MCF 10A (cell line): ENCODE results near the gene CETN3. TPM values are rescaled to one million over a fixed set of nuclear protein-coding genes. Genes with fewer than 3 reads are reported as not detected.

Source experiments
- BruUV-seq: library from RNA; stranded (reverse); fragments of 400-500 nt; replicated peaks from 2 replicates; lab custom pipeline; 2021; lab: Mats Ljungman, UMichigan
- CTCF ChIA-PET: fragments of 300-600 bp; sonication (Branson Sonifier 250); formaldehyde crosslinking; extraction: SDS; loops from one replicate; lab custom pipeline; 2021; ENCODE audit warnings: antibody characterized with exemption, inconsistent platforms; lab: Yijun Ruan, JAX
- POLR2A ChIA-PET: fragments of 300-600, 350-650 bp; sonication (Branson Sonifier 250); formaldehyde crosslinking; extraction: SDS; loops from one replicate; lab custom pipeline; 2020; ENCODE audit warnings: antibody characterized with exemption, inconsistent platforms; lab: Yijun Ruan, JAX
- DNase-seq: peaks from one replicate; pipeline ENCODE4 v3.0.0-alpha.2; 2018; ENCODE audit not compliant: unreplicated experiment
- H3K27ac Mint-ChIP-seq: one replicate; pipeline ENCODE4 v1.8.0; 2022; ENCODE audit warnings: mild to moderate bottlenecking, low read depth, mixed read lengths; ENCODE audit not compliant: unreplicated experiment
- H3K27me3 Mint-ChIP-seq: one replicate; pipeline ENCODE4 v1.8.0; 2022; ENCODE audit warnings: mixed read lengths; ENCODE audit not compliant: insufficient read depth, unreplicated experiment
- H3K36me3 Mint-ChIP-seq: one replicate; pipeline ENCODE4 v1.8.0; 2022; ENCODE audit warnings: mild to moderate bottlenecking, moderate library complexity, mixed read lengths; ENCODE audit not compliant: insufficient read depth, unreplicated experiment
- H3K4me1 Mint-ChIP-seq: one replicate; pipeline ENCODE4 v1.8.0; 2022; ENCODE audit warnings: mixed read lengths; ENCODE audit not compliant: insufficient read depth, unreplicated experiment
- H3K4me3 Mint-ChIP-seq: one replicate; pipeline ENCODE4 v1.8.0; 2022; ENCODE audit warnings: mild to moderate bottlenecking, moderate library complexity, mixed read lengths; ENCODE audit not compliant: unreplicated experiment
- H3K9me3 Mint-ChIP-seq: one replicate; pipeline ENCODE4 v1.8.0; 2022; ENCODE audit warnings: mixed read lengths; ENCODE audit not compliant: unreplicated experiment
- CTCF ChIP-seq: fragments of 200-600 bp; IDR thresholded peaks from one replicate; pipeline ENCODE4 v1.8.0; 2022; ENCODE audit warnings: antibody characterized with exemption, mild to moderate bottlenecking; ENCODE audit not compliant: unreplicated experiment
- intact Hi-C: fragments of 100-400 bp; cut with micrococcal nuclease; formaldehyde crosslinking; loops from 2 replicates; pipeline ENCODE4 v1.14.1; 2022
- total RNA-seq: library from RNA; stranded (reverse); gene quantifications from 2 replicates; pipeline ENCODE4 v1.2.3, GENCODE V29; 2022

Gene CETN3
- total RNA-seq, 1 experiment from 2014 or later, result 24.8 TPM

- Mint-ChIP-seq H3K4me1 (no peaks in the 10 kb centered on the region), H3K27ac (no peak overlapping the region)
- intact Hi-C loops, result no loop called here
Observed at GRCh38 chr5:90421136-90421535, 11.6 kb upstream of the CETN3 start.

GRCh38 chr5:90418214-90418613, 8.7 kb upstream of the CETN3 start:
- no peaks in the 10 kb centered on the region for H3K27me3 Mint-ChIP-seq
- ChIA-PET POLR2A (no interaction called here), CTCF (interaction anchor here (1.1 to 1.5 kb wide), 2 partner anchors 20 to 22 kb away, joined by 3 to 4 read pairs; no protein-coding TSS in a partner anchor)
- no peaks in the 10 kb centered on the region for H3K36me3 Mint-ChIP-seq
- H3K27ac Mint-ChIP-seq, result no peak overlapping the region
- intact Hi-C loops, result no loop called here
- DNase-seq, result no peak
- no TSS peak for BruUV-seq
- no peaks in the 10 kb centered on the region for H3K4me1 Mint-ChIP-seq
- no peaks in the 10 kb centered on the region for H3K9me3 Mint-ChIP-seq
- H3K4me3 Mint-ChIP-seq, result no peak overlapping the region
- no peak for TF ChIP-seq CTCF

More at GRCh38 chr5:90421136-90421535, 11.6 kb upstream of the CETN3 start:
- no peak for TF ChIP-seq CTCF
- DNase-seq, result no peak
- no TSS peak for BruUV-seq
- ChIA-PET POLR2A (interaction anchor here (0.8 to 1.8 kb wide), 3 partner anchors 11 to 53 kb away, joined by 3 to 4 read pairs (median 3); partner anchors contain the start of genes CETN3, MBLAC2 and POLR3G), CTCF (interaction anchor here (1.4 kb wide), 1 partner anchor 18 kb away, joined by 4 read pairs; no protein-coding TSS in a partner anchor)
- H3K36me3 Mint-ChIP-seq, result no peaks in the 10 kb centered on the region
- no peaks in the 10 kb centered on the region for H3K27me3 Mint-ChIP-seq
- H3K4me3 Mint-ChIP-seq, result no peak overlapping the region
- no peaks in the 10 kb centered on the region for H3K9me3 Mint-ChIP-seq

DNA sequence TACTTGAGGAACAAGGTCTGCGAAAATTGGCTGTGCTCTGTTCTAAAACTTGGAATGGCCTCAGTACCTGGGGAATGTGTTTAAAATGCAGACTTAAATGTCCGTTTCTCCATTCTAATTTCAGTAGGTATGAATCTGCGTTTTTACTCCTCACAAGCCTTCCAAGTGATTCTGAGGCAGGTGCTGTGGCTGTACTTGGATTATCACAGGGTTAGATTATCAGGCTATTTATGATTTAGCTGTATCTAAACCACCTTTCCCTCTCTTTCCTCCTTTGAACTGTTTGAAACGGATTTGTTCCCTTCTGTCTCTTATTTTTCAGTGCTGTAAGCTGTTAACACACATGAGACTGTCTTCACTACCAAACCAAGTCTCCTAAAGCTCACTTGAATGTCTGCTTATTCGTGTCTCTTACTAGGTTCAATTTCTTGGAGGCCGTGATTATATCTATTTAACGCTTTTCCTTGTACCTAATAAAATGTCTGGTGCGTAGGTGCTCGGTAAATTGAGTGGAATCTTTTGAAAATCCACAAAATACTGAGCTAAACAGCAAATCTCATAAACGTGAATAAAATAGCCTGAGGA, 714 bp upstream of the CETN3 start:
- H3K9me3 Mint-ChIP-seq, result no peaks in the 10 kb centered on the region
- no peak for DNase-seq
- ChIA-PET POLR2A (interaction anchor here (0.7 to 5.7 kb wide), 35 partner anchors 7 to 1682 kb away, joined by 3 to 68 read pairs (median 4); partner anchors contain the start of genes ARRDC3, LYSMD3, MBLAC2 and POLR3G), CTCF (interaction anchor here (0.6 to 1.5 kb wide), 8 partner anchors 23 to 1009 kb away, joined by 3 to 8 read pairs (median 3); partner anchors contain the start of gene LYSMD3)
- H3K4me3 Mint-ChIP-seq, result no peak overlapping the region
- peaks cover 7% of the 10 kb centered on the region for H3K36me3 Mint-ChIP-seq
- TF ChIP-seq CTCF, result no peak
- H3K27me3 Mint-ChIP-seq, result no peaks in the 10 kb centered on the region
- H3K27ac Mint-ChIP-seq, result no peak overlapping the region
- H3K4me1 Mint-ChIP-seq, result peaks cover 17% of the 10 kb centered on the region
- BruUV-seq, result TSS peak; percentile 91
- intact Hi-C loops, result loop anchor here (1.0 kb wide), 1 partner anchor 120 kb away; no protein-coding TSS in a partner anchor

DNA sequence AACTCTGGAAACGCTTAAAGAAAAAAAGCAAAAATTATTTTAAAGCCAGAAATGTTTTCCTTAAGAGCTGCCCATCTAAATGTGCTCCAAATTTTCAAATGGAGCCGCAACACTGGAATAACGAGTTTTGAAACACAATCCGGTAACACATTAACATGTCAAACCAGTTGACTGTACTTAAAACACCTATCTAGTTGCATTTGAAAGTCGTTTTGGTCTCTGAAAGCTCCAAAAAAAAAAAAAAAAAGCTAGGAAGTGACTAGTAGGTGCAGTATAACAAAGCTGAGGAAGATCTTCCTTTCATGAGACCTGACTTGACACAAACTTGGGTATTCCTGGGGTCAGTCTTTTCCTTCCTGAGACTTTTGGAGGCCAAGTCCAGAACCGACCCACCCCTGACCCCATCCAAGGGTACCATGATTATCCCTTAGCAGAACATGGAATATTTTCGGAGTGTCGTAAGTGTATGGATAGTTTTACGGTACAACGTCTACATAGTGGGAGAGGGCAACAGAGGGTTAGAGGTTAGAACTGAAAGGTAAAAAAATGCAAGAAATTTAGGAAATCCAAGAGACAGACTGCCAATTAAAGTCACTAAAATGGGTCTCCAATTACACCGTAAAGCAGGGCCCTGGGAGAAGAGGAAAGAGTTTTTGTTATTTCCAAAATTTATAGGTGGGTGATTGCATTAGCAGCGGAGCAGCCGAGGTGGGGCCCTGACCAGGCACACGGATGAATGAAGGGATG, 812 bp downstream of the CETN3 start:
- peak; percentile 31 for DNase-seq
- intact Hi-C loops, result loop anchor here (2.0 kb wide), 1 partner anchor 64 kb away; no protein-coding TSS in a partner anchor
- peaks cover 19% of the 10 kb centered on the region for H3K36me3 Mint-ChIP-seq
- H3K27ac Mint-ChIP-seq, result no peak overlapping the region
- TSS peak; percentile 81 for BruUV-seq
- no peaks in the 10 kb centered on the region for H3K27me3 Mint-ChIP-seq
- peaks cover 22% of the 10 kb centered on the region for H3K4me1 Mint-ChIP-seq
- no peak overlapping the region for H3K4me3 Mint-ChIP-seq
- ChIA-PET POLR2A (interaction anchor here (0.8 to 5.7 kb wide), 16 partner anchors 8 to 974 kb away, joined by 3 to 68 read pairs (median 6); partner anchors contain the start of genes ARRDC3, MBLAC2 and POLR3G), CTCF (interaction anchor here (0.5 to 1.0 kb wide), 3 partner anchors 8 to 643 kb away, joined by 3 to 5 read pairs (median 3); no protein-coding TSS in a partner anchor)
- TF ChIP-seq CTCF, result no peak
- no peaks in the 10 kb centered on the region for H3K9me3 Mint-ChIP-seq
